ENCODE data around the gene TTC34. TPM values are rescaled to one million over a fixed set of nuclear protein-coding genes. Genes with fewer than 3 reads are reported as not detected.

TTC34 gene
- total RNA-seq, 1 donor, result 0.36 TPM

DNA sequence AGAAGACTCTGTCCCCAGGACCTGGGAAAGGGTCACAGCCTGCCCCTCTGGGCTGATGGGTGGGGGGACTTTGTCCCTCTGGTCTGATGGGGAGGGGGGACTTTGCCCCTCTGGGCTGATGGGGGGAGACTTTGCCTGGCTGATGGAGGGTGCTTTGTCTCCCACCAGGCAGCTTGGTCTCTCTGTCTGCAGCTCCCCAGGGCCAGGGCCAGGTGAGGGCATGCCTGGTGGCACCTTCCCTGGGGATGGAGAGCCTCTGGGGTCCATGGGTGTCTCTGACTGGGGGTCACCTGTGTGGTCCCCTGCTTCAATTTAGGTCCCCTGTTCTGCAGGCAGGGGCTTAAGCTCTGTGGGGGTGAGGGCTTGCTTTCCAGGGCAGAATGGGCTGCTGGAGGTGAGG is 23.5 kb upstream of the TTC34 start:
- Histone ChIP-seq H3K27me3 (ENCODE audit: insufficient read depth, low read length) (no peaks in the 10 kb centered on the region), H3K27ac (ENCODE audit: low read depth, low read length) (no peak overlapping the region), H3K4me3 (ENCODE audit: insufficient read depth, low read length) (no peak overlapping the region), H3K79me2 (ENCODE audit: insufficient read depth, low read length) (no peaks in the 10 kb centered on the region), H4K20me1 (ENCODE audit: insufficient read depth, low read length) (no peaks in the 10 kb centered on the region), H3K9me3 (ENCODE audit: low read depth, low read length) (no peaks in the 10 kb centered on the region), H3K36me3 (ENCODE audit: insufficient read depth, low read length) (no peaks in the 10 kb centered on the region), H2AFZ (ENCODE audit: low read length) (no peak overlapping the region), H3K4me2 (ENCODE audit: insufficient read depth, low read length) (no peak overlapping the region), H3K4me1 (ENCODE audit: insufficient read depth, low read length) (no peaks in the 10 kb centered on the region)
- TF ChIP-seq, protein P1, sequence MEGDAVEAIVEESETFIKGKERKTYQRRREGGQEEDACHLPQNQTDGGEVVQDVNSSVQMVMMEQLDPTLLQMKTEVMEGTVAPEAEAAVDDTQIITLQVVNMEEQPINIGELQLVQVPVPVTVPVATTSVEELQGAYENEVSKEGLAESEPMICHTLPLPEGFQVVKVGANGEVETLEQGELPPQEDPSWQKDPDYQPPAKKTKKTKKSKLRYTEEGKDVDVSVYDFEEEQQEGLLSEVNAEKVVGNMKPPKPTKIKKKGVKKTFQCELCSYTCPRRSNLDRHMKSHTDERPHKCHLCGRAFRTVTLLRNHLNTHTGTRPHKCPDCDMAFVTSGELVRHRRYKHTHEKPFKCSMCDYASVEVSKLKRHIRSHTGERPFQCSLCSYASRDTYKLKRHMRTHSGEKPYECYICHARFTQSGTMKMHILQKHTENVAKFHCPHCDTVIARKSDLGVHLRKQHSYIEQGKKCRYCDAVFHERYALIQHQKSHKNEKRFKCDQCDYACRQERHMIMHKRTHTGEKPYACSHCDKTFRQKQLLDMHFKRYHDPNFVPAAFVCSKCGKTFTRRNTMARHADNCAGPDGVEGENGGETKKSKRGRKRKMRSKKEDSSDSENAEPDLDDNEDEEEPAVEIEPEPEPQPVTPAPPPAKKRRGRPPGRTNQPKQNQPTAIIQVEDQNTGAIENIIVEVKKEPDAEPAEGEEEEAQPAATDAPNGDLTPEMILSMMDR (IDR thresholded peaks at IDR 0.05; ENCODE audit: extremely low read depth, low read depth, low read length), result no peak
- peak; percentile 72 for DNase-seq (ENCODE audit: insufficient read length, low spot score, missing footprints)

DNA sequence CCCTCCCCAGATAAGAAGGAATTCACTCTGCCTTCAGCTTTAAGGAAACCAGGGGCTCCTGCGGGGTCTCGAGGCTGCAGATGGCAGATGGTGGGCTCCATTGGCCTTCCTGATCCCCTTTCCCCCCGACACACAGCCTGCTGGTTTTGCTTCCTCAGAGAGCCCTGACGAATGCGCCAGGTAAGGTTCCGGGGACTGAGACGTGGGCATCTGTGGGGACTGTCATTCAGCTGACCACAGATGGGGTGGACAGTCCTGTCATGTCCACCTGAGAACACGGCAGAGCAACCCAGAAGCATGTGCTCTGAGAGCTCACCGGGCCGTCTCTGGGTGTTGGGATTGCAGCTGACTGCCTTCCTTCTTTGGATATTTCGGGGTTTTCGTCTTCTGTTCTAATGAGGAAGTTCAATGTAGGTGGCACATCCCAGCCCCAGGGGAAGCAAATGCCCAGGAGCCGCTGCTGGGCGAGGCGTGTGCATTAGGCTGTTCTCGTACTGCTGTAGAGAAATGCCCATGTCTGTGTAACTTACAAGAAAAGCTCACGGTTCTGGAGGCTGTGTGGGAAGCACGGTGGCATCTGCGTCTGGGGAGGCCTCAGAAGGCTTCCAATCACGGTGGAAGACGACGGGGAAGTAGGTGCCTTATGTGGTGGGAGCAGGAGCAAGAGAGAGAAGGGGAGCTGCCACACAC is 22.6 kb upstream of the TTC34 start:
- Histone ChIP-seq H3K79me2 (ENCODE audit: insufficient read depth, low read length) (no peaks in the 10 kb centered on the region), H3K4me1 (ENCODE audit: insufficient read depth, low read length) (no peaks in the 10 kb centered on the region), H3K4me3 (ENCODE audit: insufficient read depth, low read length) (no peak overlapping the region), H2AFZ (ENCODE audit: low read length) (no peak overlapping the region), H3K36me3 (ENCODE audit: insufficient read depth, low read length) (no peaks in the 10 kb centered on the region), H3K27ac (ENCODE audit: low read depth, low read length) (no peak overlapping the region), H3K9me3 (ENCODE audit: low read depth, low read length) (no peaks in the 10 kb centered on the region), H4K20me1 (ENCODE audit: insufficient read depth, low read length) (no peaks in the 10 kb centered on the region), H3K4me2 (ENCODE audit: insufficient read depth, low read length) (no peak overlapping the region), H3K27me3 (ENCODE audit: insufficient read depth, low read length) (no peaks in the 10 kb centered on the region)
- peak; percentile 77 for DNase-seq (ENCODE audit: insufficient read length, low spot score, missing footprints)
- TF ChIP-seq, protein P1 (IDR thresholded peaks at IDR 0.05; ENCODE audit: extremely low read depth, low read depth, low read length), result no peak

DNA sequence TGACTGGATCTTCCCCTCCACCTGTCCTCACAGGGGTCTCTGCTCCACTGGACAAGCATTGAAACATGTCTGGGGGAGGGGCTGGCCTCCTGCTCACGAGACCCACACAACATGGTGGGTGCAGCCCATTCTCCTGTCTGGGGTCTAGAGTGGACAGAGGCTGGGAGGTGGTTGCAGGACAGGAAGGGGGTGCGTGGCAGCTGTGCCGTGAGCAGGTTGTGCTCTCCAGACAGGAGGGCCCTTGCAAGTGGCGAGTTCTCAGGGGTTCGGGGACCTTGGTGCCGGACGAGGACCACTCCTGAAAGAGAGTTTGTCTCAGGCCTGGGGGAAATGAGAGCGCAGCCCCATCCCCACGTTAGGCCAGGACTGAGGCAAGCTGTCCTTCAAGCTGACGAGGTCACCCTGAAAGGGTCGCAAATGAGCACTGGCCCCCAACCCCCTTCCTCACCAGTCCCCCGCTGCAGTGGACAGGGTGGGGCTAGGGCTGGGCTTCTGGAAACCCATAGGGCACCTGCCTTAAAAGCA is 21.2 kb upstream of the TTC34 start:
- no peaks in the 10 kb centered on the region for H3K27me3 ChIP-seq (ENCODE audit: insufficient read depth, low read length)
- no peak overlapping the region for H3K27ac ChIP-seq (ENCODE audit: low read depth, low read length)
- no peaks in the 10 kb centered on the region for H3K36me3 ChIP-seq (ENCODE audit: insufficient read depth, low read length)
- H3K4me3 ChIP-seq (ENCODE audit: insufficient read depth, low read length), result no peak overlapping the region
- H3K9me3 ChIP-seq (ENCODE audit: low read depth, low read length), result no peaks in the 10 kb centered on the region
- no peaks in the 10 kb centered on the region for H3K79me2 ChIP-seq (ENCODE audit: insufficient read depth, low read length)
- H2AFZ ChIP-seq (ENCODE audit: low read length), result no peak overlapping the region
- no peaks in the 10 kb centered on the region for H3K4me1 ChIP-seq (ENCODE audit: insufficient read depth, low read length)
- TF ChIP-seq, protein P1 (IDR thresholded peaks at IDR 0.05; ENCODE audit: extremely low read depth, low read depth, low read length), result no peak
- H4K20me1 ChIP-seq (ENCODE audit: insufficient read depth, low read length), result no peaks in the 10 kb centered on the region
- peak; percentile 69 for DNase-seq (ENCODE audit: insufficient read length, low spot score, missing footprints)
- H3K4me2 ChIP-seq (ENCODE audit: insufficient read depth, low read length), result no peak overlapping the region

DNA sequence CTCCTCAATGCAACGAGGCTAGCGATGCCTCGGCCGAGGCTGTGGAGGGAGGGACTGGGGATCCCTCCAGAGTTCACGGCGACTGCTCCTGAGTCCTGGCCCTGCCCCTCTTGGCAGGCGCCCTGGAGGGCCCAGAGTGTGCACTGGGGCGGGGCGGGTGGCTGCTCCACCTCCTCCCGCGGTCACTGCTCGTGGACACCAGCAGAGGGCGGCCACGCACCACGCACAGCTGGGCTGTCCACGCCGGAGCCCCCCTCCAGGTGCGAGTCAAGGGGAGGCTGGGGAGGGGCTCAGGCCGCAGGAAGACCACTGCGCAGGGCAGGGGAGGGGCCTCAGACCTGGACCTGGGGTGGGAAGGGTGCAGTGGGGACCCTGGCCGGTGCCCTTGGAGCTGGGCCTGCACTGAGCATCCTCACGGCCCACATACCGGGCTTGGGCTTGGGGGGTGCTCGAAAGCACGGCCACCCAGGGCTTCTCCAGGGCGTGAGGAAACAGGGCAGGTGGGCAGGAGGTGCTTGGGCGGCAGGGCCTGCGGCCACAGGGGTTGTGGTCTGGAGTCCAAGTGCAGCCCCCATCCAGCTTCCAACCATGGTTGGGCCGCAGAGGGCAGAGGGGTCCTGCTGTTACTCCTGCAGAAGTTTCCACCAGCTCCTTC is 20.6 kb upstream of the TTC34 start:
- Histone ChIP-seq H4K20me1 (ENCODE audit: insufficient read depth, low read length) (no peaks in the 10 kb centered on the region), H3K27ac (ENCODE audit: low read depth, low read length) (no peak overlapping the region), H3K79me2 (ENCODE audit: insufficient read depth, low read length) (no peaks in the 10 kb centered on the region), H3K9me3 (ENCODE audit: low read depth, low read length) (no peaks in the 10 kb centered on the region), H3K4me2 (ENCODE audit: insufficient read depth, low read length) (no peak overlapping the region), H3K27me3 (ENCODE audit: insufficient read depth, low read length) (no peaks in the 10 kb centered on the region), H3K4me1 (ENCODE audit: insufficient read depth, low read length) (no peaks in the 10 kb centered on the region), H3K4me3 (ENCODE audit: insufficient read depth, low read length) (no peak overlapping the region), H3K36me3 (ENCODE audit: insufficient read depth, low read length) (no peaks in the 10 kb centered on the region), H2AFZ (ENCODE audit: low read length) (no peak overlapping the region)
- TF ChIP-seq, protein P1 (IDR thresholded peaks at IDR 0.05; ENCODE audit: extremely low read depth, low read depth, low read length), result peak; percentile 40
- peak; percentile 88 for DNase-seq (ENCODE audit: insufficient read length, low spot score, missing footprints)

All from osteoblast (primary cell).